Kidney epithelial cell (primary cell): ENCODE data around the gene EPHB1. TPM values are rescaled to one million over a fixed set of nuclear protein-coding genes. Genes with fewer than 3 reads are reported as not detected.

Source experiments
- DNase-seq: peaks from one replicate; pipeline ENCODE4 v3.0.0-alpha.2; 2010; ENCODE audit warnings: low read depth
- H3K27me3 ChIP-seq: 2 replicates; pipeline ENCODE4 v1.6.0; 2011; ENCODE audit warnings: low read length; ENCODE audit not compliant: control insufficient read depth, insufficient read depth
- H3K36me3 ChIP-seq: 2 replicates; pipeline ENCODE4 v1.5.1; 2011; ENCODE audit warnings: low read length; ENCODE audit not compliant: control insufficient read depth, insufficient read depth
- H3K4me3 ChIP-seq: 2 replicates; pipeline ENCODE4 v1.5.1; 2011; ENCODE audit warnings: low read depth, mild to moderate bottlenecking, control low read depth, low read length
- CTCF ChIP-seq: IDR thresholded peaks from 2 replicates; pipeline ENCODE4 v1.5.1; 2011; ENCODE audit warnings: mild to moderate bottlenecking, moderate library complexity, low read length, control low read depth, inconsistent platforms; ENCODE audit not compliant: insufficient read depth, poor library complexity, severe bottlenecking
- total RNA-seq: library from RNA; depleted of rRNA; stranded (reverse); fragments of >200 nt; gene quantifications from 2 replicates; pipeline ENCODE4 v1.2.3, GENCODE V29; 2015

EPHB1 gene
- total RNA-seq, 1 donor from 2014 or later = 10.8 TPM

GRCh38 chr3:135072431-135072830 is 277.4 kb downstream of the EPHB1 start:
- no peaks in the 10 kb centered on the region for H3K27me3 ChIP-seq
- TF ChIP-seq CTCF = no peak
- H3K4me3 ChIP-seq = no peak overlapping the region
- no peaks in the 10 kb centered on the region for H3K36me3 ChIP-seq
- DNase-seq = no peak

GRCh38 chr3:135075157-135075556 is 280.1 kb downstream of the EPHB1 start:
- no peak overlapping the region for H3K4me3 ChIP-seq
- H3K36me3 ChIP-seq = no peaks in the 10 kb centered on the region
- H3K27me3 ChIP-seq = no peaks in the 10 kb centered on the region
- TF ChIP-seq CTCF = no peak
- DNase-seq = no peak

GRCh38 chr3:135076341-135076740 is 281.3 kb downstream of the EPHB1 start:
- no peak for DNase-seq
- no peak for TF ChIP-seq CTCF
- no peak overlapping the region for H3K4me3 ChIP-seq
- no peaks in the 10 kb centered on the region for H3K36me3 ChIP-seq
- H3K27me3 ChIP-seq = no peaks in the 10 kb centered on the region

GRCh38 chr3:135077186-135077585 is 282.1 kb downstream of the EPHB1 start:
- H3K27me3 ChIP-seq = no peaks in the 10 kb centered on the region
- TF ChIP-seq CTCF = no peak
- H3K4me3 ChIP-seq = no peak overlapping the region

GRCh38 chr3:135078283-135078682 is 283.2 kb downstream of the EPHB1 start:
- Histone ChIP-seq H3K27me3 (no peaks in the 10 kb centered on the region), H3K4me3 (no peak overlapping the region), H3K36me3 (no peaks in the 10 kb centered on the region)
- no peak for TF ChIP-seq CTCF
- no peak for DNase-seq

More at GRCh38 chr3:135077186-135077585, 282.1 kb downstream of the EPHB1 start:
- no peak for DNase-seq
- no peaks in the 10 kb centered on the region for H3K36me3 ChIP-seq

- no peak for TF ChIP-seq CTCF
- no peak for DNase-seq
- H3K4me3 ChIP-seq = no peak overlapping the region
- no peaks in the 10 kb centered on the region for H3K36me3 ChIP-seq
- no peaks in the 10 kb centered on the region for H3K27me3 ChIP-seq
These were observed 284.0 kb downstream of the EPHB1 start for GRCh38 chr3:135079095-135079494.
